Measurements from ENCODE around the gene SSBP2.

DNA sequence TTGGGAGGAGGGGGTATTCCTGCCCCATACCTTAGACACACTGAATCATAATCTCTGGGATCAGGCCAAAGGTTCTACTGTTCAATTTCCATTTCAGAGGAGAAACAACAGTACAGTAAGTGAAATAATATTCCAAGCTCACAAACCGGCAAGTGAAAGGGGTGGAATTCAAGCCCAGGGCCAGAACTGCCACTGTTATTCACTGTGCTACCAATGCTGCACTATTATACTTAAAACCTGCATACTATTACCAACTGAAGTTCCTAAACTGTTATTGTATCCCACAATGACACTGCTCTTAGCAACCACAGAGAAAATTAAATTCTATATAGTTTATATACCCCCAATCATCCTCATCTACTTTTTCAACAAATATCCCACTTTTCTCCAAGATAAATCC lies 24.6 kb downstream of the SSBP2 start:
- TF ChIP-seq CTCF (IDR thresholded peaks at IDR 0.05; ENCODE audit: low read depth, low read length) (no peak), POLR2A (IDR thresholded peaks at IDR 0.05; ENCODE audit: extremely low read depth, insufficient read length) (no peak), MYC (IDR thresholded peaks at IDR 0.05; ENCODE audit: low read depth, low read length) (no peak)
- TF ChIP-seq, protein P1, sequence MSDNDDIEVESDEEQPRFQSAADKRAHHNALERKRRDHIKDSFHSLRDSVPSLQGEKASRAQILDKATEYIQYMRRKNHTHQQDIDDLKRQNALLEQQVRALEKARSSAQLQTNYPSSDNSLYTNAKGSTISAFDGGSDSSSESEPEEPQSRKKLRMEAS (IDR thresholded peaks at IDR 0.05; ENCODE audit: low read depth, low read length): no peak
